ENCODE results near the gene ASB5. TPM values are rescaled to one million over a fixed set of nuclear protein-coding genes. Genes with fewer than 3 reads are reported as not detected.

The ASB5 gene
- total RNA-seq: not detected

DNA sequence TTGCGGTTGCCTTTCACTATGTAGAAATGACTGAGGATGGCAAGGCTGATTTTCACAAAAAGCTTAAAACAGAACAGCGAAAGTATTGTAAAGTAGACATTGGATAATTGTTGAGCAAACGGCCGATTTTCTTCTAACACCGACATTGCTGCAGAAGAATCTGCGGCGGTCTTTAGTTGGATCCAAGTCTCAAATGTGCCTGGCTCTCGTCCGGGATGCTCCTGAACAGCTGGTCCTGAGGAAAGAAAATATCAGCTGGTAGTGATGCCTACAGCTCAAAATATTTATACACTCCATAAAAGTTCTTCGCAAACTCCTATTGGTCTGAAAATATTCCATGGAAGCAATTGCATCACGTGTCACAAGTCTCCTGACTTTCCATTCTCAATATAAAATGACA lies at the start of gene ASB5:
Gene ASB5 (minus strand): TSS at position 260 of the 400 bp plus-strand sequence. CDS start 114 bp downstream, at position 146.
- H3K27ac ChIP-seq: no peak within 1 kb of the TSS
- H3K27me3 ChIP-seq: no peaks in the 10 kb centered on the region
- H3K4me3 ChIP-seq: no peak within 1 kb of the TSS
- WGBS: 96% methylated on average over 11 of the region's 11 CpGs
- no peaks in the 10 kb centered on the region for H3K9me3 ChIP-seq
- no peak for TF ChIP-seq EP300 (IDR thresholded peaks at IDR 0.05)
- no peak for TF ChIP-seq POLR2AphosphoS5 (IDR thresholded peaks at IDR 0.05)
- TF ChIP-seq POLR2A (IDR thresholded peaks at IDR 0.05): no peak
- no peak for TF ChIP-seq CTCF (IDR thresholded peaks at IDR 0.05)
- no peak for DNase-seq (ENCODE audit: low spot score in 2 of 2)
- no peaks in the 10 kb centered on the region for H3K36me3 ChIP-seq
- H3K4me1 ChIP-seq: no peaks in the 10 kb centered on the region

DNA sequence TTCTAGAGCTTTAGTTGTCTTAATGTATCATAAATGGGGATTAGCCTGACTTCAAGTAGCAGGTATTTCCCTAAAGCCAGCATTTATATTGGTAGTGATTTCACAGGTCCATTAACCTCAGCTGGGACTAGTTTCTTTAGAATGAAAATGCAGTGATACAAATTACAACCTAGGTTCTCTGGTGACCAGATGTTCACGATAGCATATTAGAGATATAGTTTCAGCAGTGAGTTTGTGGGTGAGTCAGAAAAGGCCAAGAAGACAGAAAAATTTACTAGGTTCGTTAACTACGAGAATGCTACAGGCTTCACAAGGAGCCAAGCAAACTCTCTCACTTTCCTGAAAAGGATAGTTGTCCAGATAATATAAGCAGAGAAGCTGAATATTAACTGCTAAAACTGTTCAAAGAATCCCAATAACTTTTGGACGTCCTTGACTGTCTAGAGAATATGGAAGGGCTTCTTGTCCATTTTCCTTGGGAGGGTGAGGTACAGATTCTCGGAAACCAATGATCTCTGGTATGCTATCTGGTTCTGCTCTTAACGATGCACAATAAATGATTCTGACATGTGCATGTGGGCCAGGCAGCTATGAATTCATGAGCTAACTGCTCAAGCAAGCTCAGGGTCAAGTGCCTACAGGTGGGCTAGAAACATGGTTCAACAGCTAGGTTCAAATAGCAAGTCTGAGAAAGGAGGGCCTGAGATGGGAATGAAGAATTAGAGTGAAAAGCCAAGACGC lies 44.7 kb upstream of the ASB5 start:
- Histone ChIP-seq H3K4me1 (peaks cover 3% of the 10 kb centered on the region), H3K4me3 (no peak overlapping the region), H3K9me3 (no peaks in the 10 kb centered on the region), H3K27me3 (no peaks in the 10 kb centered on the region), H3K36me3 (no peaks in the 10 kb centered on the region), H3K27ac (no peak overlapping the region)
- TF ChIP-seq POLR2AphosphoS5 (IDR thresholded peaks at IDR 0.05): no peak
- DNase-seq (ENCODE audit: low spot score in 2 of 2): no peak
- WGBS: 72% methylated on average over 7 of the region's 7 CpGs

DNA sequence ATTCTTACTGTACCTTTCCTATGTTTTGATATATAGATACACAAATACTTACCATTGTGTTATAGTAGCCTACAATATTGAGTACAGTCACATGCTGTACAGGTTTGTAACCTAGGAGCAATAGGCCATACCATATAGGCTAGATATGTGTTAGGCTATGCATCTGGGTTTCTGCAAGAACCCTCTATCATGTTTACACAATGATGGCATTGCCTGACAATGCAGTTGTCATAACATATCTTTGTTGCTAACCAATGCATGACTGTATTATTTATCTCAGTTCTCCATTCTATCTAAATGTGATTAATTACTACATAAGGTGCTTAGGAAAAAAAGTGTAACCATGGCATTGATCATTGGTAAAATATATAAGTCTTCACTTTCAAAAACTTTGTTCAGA lies 40.8 kb upstream of the ASB5 start:
- TF ChIP-seq POLR2AphosphoS5 (IDR thresholded peaks at IDR 0.05): no peak
- no peak for TF ChIP-seq EP300 (IDR thresholded peaks at IDR 0.05)
- no peak for TF ChIP-seq CTCF (IDR thresholded peaks at IDR 0.05)
- no peak for TF ChIP-seq POLR2A (IDR thresholded peaks at IDR 0.05)
- Histone ChIP-seq H3K9me3 (no peaks in the 10 kb centered on the region), H3K36me3 (no peaks in the 10 kb centered on the region), H3K27me3 (no peaks in the 10 kb centered on the region), H3K4me3 (no peak overlapping the region), H3K27ac (no peak overlapping the region), H3K4me1 (no peaks in the 10 kb centered on the region)
- no peak for DNase-seq (ENCODE audit: low spot score in 2 of 2)

DNA sequence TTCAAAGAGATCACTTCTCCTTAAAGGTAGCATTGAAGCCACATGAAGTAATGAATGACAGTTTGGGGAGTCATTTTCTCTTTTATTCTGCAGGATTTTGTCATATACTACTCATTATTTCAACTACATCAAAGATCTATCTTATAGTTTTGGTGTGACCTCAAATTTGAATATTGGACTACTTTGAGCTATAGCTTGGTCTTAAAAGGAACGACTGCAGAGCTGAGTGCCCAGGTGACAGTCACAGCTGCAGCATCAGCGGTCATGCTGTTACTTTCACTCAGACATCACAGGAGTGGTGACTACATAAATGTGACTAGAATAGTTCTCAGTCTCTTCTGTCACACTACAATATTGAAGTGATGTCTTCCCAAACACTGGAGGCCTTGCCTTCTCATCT lies 40.0 kb upstream of the ASB5 start:
- no peak overlapping the region for H3K4me3 ChIP-seq
- TF ChIP-seq EP300 (IDR thresholded peaks at IDR 0.05) (no peak), POLR2AphosphoS5 (IDR thresholded peaks at IDR 0.05) (no peak), CTCF (IDR thresholded peaks at IDR 0.05) (no peak), POLR2A (IDR thresholded peaks at IDR 0.05) (no peak)
- H3K36me3 ChIP-seq: no peaks in the 10 kb centered on the region
- H3K27ac ChIP-seq: no peak overlapping the region
- H3K4me1 ChIP-seq: no peaks in the 10 kb centered on the region
- DNase-seq (ENCODE audit: low spot score in 2 of 2): no peak
- H3K9me3 ChIP-seq: no peaks in the 10 kb centered on the region
- WGBS: 90% methylated on average over 2 of the region's 2 CpGs
- no peaks in the 10 kb centered on the region for H3K27me3 ChIP-seq

- Histone ChIP-seq H3K36me3 (no peaks in the 10 kb centered on the region), H3K27ac (no peak overlapping the region), H3K4me3 (no peak overlapping the region), H3K9me3 (no peaks in the 10 kb centered on the region), H3K4me1 (no peaks in the 10 kb centered on the region), H3K27me3 (peaks cover 2% of the 10 kb centered on the region)
- 85% methylated on average over 3 of the region's 3 CpGs for WGBS
- TF ChIP-seq POLR2A (IDR thresholded peaks at IDR 0.05) (no peak), EP300 (IDR thresholded peaks at IDR 0.05) (no peak), POLR2AphosphoS5 (IDR thresholded peaks at IDR 0.05) (no peak), CTCF (IDR thresholded peaks at IDR 0.05) (no peak)
- no peak for DNase-seq (ENCODE audit: low spot score in 2 of 2)
Measured at GRCh38 chr4:176308441-176308840, 39.4 kb upstream of the ASB5 start.

GRCh38 chr4:176307666-176307930 lies 38.6 kb upstream of the ASB5 start:
- Histone ChIP-seq H3K4me1 (no peaks in the 10 kb centered on the region), H3K9me3 (no peaks in the 10 kb centered on the region), H3K36me3 (no peaks in the 10 kb centered on the region), H3K27me3 (peaks cover 3% of the 10 kb centered on the region), H3K4me3 (no peak overlapping the region), H3K27ac (no peak overlapping the region)
- no peak for DNase-seq (ENCODE audit: low spot score in 2 of 2)
- WGBS: 73% methylated on average over 6 of the region's 6 CpGs
- TF ChIP-seq CTCF (IDR thresholded peaks at IDR 0.05): no peak
- no peak for TF ChIP-seq POLR2A (IDR thresholded peaks at IDR 0.05)
- no peak for TF ChIP-seq EP300 (IDR thresholded peaks at IDR 0.05)
- no peak for TF ChIP-seq POLR2AphosphoS5 (IDR thresholded peaks at IDR 0.05)
